GM18873 (cell line): Measurements from ENCODE around the gene HCFC1R1.

ENCODE experiments used
- ATAC-seq: cut with Tn5 transposase; IDR thresholded peaks from one replicate; pipeline ENCODE4 v1.9.1; 2021; ENCODE audit warnings: mild to moderate bottlenecking, moderate library complexity, moderate number of reproducible peaks; ENCODE audit not compliant: unreplicated experiment, low FRiP score

The HCFC1R1 gene

GRCh38 chr16:3035972-3036725 lies 12.4 kb upstream of the HCFC1R1 start:
- no peak for ATAC-seq

GRCh38 chr16:3035289-3035971 lies 11.7 kb upstream of the HCFC1R1 start:
- no peak for ATAC-seq

- no peak for ATAC-seq
Measured at GRCh38 chr16:3032624-3033023, 8.9 kb upstream of the HCFC1R1 start.

GRCh38 chr16:3030222-3031212 lies 6.8 kb upstream of the HCFC1R1 start:
- no peak for ATAC-seq

GRCh38 chr16:3029491-3030221 lies 5.9 kb upstream of the HCFC1R1 start:
- no peak for ATAC-seq

- ATAC-seq, result no peak
Measured at GRCh38 chr16:3028716-3029319, 5.1 kb upstream of the HCFC1R1 start.

- no peak for ATAC-seq
Measured at GRCh38 chr16:3027983-3028715, 4.4 kb upstream of the HCFC1R1 start.

- ATAC-seq, result no peak
Measured at GRCh38 chr16:3027489-3027795, 3.7 kb upstream of the HCFC1R1 start.

- no peak for ATAC-seq
Measured at GRCh38 chr16:3026609-3027488, 3.1 kb upstream of the HCFC1R1 start.

GRCh38 chr16:3026003-3026378 lies 2.2 kb upstream of the HCFC1R1 start:
- no peak for ATAC-seq

- no peak for ATAC-seq
Measured at GRCh38 chr16:3025032-3026002, 1.6 kb upstream of the HCFC1R1 start.

GRCh38 chr16:3023415-3023668 lies 400 bp downstream of the HCFC1R1 start:
- ATAC-seq, result no peak

GRCh38 chr16:3022684-3023414 lies 893 bp downstream of the HCFC1R1 start:
- ATAC-seq, result no peak

GRCh38 chr16:3022208-3022683 lies 1.5 kb downstream of the HCFC1R1 start:
- no peak for ATAC-seq

- no peak for ATAC-seq
Measured at GRCh38 chr16:3021449-3022207, 2.1 kb downstream of the HCFC1R1 start.
